Measurements from ENCODE around the gene MALRD1. TPM values are rescaled to one million over a fixed set of nuclear protein-coding genes. Genes with fewer than 3 reads are reported as not detected.

MALRD1 gene
- total RNA-seq, 1 experiment from 2014 or later = 0.50 TPM

- Mint-ChIP-seq H3K27me3 (ENCODE audit: low read depth) (peaks cover 79% of the 10 kb centered on the region), H3K4me3 (no peak overlapping the region), H3K36me3 (no peaks in the 10 kb centered on the region), H3K27ac (no peak overlapping the region), H3K4me1 (peaks cover 55% of the 10 kb centered on the region), H3K9me3 (no peaks in the 10 kb centered on the region)
- DNase-seq (ENCODE audit: low spot score) (no peak), ATAC-seq (no peak)
- CTCF ChIA-PET = no interaction called here
- POLR2A ChIA-PET = no interaction called here
- TF ChIP-seq ATF2 (CRISPR knock-in tag; IDR thresholded peaks at IDR 0.05; ENCODE audit: borderline replicate concordance, low read depth) (no peak), ZNF121 (CRISPR knock-in tag; IDR thresholded peaks at IDR 0.05) (no peak), KAT7 (CRISPR knock-in tag; IDR thresholded peaks at IDR 0.05; ENCODE audit: borderline replicate concordance) (no peak), FOXK1 (CRISPR knock-in tag; IDR thresholded peaks at IDR 0.05) (no peak), CDX4 (CRISPR knock-in tag; IDR thresholded peaks at IDR 0.05; ENCODE audit: borderline replicate concordance) (no peak), AR (CRISPR knock-in tag; IDR thresholded peaks at IDR 0.05) (no peak), ERG (CRISPR knock-in tag; IDR thresholded peaks at IDR 0.05) (no peak), ZNF317 (CRISPR knock-in tag; IDR thresholded peaks at IDR 0.05; ENCODE audit: borderline replicate concordance, low read depth) (no peak), SOX15 (CRISPR knock-in tag; IDR thresholded peaks at IDR 0.05) (no peak), ZBTB43 (CRISPR knock-in tag; IDR thresholded peaks at IDR 0.05) (no peak), ZNF281 (CRISPR knock-in tag; IDR thresholded peaks at IDR 0.05) (no peak), HMGXB4 (CRISPR knock-in tag; IDR thresholded peaks at IDR 0.05) (no peak), CBFB (CRISPR knock-in tag; IDR thresholded peaks at IDR 0.05; ENCODE audit: low read depth) (no peak), ATF1 (CRISPR knock-in tag; IDR thresholded peaks at IDR 0.05) (no peak), ZNF423 (CRISPR knock-in tag; IDR thresholded peaks at IDR 0.05) (no peak)
These were observed 369.1 kb downstream of the MALRD1 start for GRCh38 chr10:19417740-19418139.
